K562 treated with DMSO at 1 percent for 48 hours (cell line): ENCODE results near the gene FITM1. TPM values are rescaled to one million over a fixed set of nuclear protein-coding genes. Genes with fewer than 3 reads are reported as not detected.

Source experiments
- total RNA-seq: library from RNA; unstranded; fragments of 300-600 nt; gene quantifications from 2 replicates; pipeline ENCODE4 v1.2.3, GENCODE V29; 2022; ENCODE audit warnings: low replicate concordance; ENCODE audit errors: extremely low read depth

The FITM1 gene
- not detected in 2 replicates for total RNA-seq

GRCh38 chr14:24130380-24130716 is at the start of gene FITM1:
FITM1 (plus strand) TSS chr14:24130659; CDS start chr14:24131564, 905 bp downstream.

DNA sequence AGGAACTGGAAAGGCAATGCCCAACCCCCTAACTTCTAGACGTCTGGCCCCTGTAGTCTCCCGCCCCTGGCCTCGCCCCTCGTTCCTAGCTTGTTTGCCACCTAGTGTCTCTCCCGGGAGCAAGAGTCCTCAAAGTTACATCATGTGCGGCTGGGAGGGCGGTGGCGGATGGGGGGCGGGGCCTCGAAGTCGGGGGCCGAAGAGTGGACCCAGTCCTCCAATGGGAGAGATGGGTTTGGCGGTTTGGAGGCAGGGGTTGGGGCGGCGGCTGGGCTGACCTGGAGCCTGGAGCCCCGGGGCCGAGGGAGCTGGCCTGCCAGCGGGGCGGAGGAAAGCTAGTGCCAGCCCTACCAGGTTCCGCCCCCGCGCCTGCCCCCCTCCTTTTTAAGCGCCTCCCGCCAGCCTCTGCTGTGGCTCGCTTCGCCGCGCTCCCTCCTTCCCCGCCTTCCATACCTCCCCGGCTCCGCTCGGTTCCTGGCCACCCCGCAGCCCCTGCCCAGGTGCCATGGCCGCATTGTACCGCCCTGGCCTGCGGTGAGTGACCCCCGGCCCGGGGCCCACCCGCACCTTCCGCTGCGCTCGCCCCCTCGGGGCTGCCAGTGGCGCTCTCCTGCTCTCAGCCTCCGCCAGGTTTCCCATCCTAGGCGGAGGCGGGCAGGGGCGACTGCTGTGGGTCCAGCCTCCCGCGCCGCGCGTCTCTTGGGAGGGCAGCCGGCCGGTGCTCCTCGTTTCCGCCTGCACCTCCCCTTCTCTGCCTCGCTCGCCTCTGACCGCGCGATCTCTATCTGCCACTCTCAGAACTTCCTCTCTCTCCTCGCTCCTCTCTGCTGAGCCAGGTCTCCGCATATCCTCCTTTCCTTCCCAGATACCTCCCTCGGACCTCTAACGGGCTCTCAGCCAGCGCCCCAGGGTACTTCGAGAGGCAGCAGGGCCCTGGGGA is 36.3 kb upstream of the FITM1 start, which contains the start of gene PCK2:
TSS of gene PCK2 (plus strand) at position 411 of the 940 bp plus-strand sequence. CDS start at position 506, 95 bp downstream.

DNA sequence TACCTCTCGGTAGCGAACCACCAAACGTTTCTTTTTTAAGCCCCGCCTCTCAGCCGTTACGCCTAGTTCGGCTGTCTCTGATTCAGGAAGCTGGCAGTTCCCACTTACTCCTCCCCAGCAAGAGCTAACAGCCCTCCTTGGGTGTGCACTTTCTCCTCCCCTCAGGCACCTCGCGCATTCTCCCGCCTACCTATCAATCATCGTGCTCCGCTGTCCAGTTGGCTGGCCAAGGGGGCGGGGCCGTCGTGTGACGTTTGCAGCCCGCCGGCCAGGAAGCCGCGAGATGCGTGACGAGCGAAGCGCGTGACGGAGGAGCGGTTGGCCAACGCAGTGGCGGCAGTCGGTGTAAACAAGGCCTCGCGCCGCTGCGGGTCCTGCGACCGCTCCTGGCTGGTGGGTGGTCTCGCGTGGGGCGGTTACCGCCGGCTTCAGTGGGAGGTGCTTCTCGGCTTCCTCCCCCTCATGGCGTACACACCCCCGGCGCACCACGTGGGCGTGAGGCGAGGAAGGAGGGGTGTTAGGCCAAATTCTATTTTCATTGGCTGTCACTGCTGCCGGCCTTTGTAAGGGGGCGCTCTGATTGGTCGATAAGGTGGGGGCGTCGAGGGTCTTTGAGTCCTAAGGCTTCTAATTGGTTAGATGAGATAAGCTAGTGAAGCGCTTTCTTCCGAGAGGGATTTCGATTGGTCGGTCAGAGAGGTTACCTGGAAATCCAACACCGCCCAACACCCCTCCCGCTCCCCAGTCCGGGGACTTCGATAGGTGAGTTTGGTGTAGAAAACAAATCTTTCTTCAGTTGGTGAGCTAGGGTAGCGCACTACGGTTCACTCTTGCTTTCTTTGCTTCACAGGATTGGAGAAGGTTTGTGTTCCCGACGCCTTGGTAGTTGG is 15.7 kb upstream of the FITM1 start, which contains the start of the genes DCAF11 and NRL:
TSS of gene DCAF11 (plus strand) at position 246 of the 890 bp plus-strand sequence. CDS start 818 bp downstream, outside the sequence.
TSS of gene NRL (minus strand) at position 418 of the 890 bp plus-strand sequence. CDS start 32,101 bp downstream, outside the sequence.

DNA sequence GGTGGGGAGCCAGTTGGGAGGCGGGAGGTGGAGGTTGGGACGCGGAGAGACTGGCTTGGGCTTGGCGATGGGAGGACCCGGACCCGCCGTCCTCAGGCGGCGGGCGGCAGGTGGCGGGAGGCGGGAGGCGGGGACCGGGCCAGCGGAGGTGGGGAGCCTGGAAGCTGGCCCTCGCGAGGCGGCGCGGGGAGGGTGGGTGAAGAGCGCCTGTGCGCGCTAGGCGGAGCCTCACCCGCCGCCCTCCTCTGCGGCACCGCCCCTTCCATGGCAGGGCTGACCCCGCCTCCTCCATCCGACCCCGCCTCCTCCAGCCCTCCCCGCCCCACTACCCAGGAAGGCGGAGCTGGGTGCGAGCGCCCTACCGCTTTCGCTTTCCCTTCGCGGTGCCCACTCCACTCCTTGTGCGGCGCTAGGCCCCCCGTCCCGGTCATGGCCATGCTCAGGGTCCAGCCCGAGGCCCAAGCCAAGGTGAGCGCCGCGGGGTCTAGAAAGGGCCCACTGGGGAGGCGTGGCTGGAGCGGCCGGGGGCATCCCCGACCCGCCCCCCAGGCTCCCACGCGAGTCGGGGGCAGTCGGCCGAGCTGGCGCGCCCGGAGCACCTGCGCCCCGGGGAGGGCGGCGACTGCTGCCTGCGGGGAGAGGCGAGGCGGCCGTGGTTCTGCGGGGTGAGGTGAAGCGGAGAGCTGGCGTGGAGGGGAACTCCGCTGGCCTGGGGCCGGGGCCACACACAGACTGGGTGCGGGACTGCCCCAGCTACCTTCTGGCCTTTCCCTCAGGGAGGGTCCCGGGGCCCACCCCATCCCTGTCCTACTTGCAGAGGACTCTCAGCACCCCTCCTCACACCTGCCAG is 5.6 kb downstream of the FITM1 start, which contains the start of gene PSME1:
TSS of gene PSME1 (plus strand) at position 361 of the 850 bp plus-strand sequence. CDS start at position 430, 69 bp downstream.

DNA sequence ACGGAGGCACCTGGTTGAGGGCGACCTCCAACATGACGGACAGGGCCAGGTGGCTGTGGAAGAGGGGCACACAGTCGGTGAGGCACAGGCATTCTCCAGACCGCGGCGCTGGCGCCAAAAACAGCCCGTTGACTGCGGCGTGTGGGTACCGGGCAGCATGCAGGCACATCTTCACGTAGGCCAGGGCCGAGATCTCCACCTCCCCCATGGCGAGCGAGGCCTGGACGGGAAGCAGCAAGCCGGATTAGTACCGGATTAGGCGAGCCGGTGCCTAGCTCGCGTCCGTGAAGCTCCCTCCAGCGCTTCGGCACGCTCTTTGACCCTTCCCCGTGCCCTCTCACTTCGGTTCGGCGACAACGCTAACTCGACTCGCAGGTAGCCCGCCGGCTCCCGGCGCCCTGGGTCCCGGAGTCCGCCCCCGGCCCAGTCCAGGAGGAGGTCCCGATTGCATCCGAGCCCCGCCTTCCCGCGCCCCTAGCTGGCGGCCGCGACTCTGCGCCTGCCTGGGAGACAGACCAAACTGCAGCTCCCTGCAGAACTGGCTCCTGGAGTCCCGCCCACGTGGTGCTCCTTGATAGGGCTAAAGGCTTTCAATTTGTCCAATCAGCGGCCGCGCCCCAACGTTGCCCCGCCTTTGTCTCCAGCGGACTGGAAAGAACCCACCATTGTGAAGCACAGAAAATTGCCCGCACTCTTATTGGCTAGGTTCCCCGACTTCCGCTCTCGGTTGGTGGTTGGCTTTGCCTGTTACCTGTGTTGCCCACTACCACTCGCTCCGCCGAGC is 10.8 kb downstream of the FITM1 start, which contains the start of gene EMC9:
TSS of gene EMC9 (minus strand) at position 495 of the 784 bp plus-strand sequence. CDS start at position 208, 287 bp downstream.

DNA sequence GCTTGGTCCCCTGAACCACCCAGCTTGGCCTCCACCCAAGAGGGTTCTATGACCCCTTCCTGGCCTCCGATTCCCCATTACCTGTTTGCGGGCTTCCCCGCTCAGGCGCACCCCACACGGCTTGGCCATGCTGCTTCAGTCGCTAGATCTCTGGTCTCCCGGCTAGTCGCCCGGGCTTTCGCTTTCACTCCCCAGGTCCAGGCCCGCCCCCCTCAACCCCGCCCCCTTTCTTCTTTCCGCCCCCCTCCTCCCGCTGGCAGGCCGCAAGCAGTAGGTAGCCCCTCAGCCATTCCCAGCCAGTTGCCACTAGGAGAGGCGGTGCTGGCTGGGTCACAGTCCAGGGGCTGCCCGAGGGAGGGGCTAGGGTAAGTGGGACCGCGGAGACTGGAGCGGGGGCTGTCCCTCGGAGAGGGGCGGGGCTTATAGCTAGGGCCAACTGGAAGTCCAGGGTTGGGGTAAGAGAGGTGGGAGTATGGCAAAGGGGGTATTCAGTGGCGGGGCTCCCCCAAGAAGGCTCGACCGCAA is 16.1 kb downstream of the FITM1 start, which contains the start of gene PSME2:
TSS of gene PSME2 (minus strand) at position 158 of the 525 bp plus-strand sequence. CDS start at position 129, 29 bp downstream.

DNA sequence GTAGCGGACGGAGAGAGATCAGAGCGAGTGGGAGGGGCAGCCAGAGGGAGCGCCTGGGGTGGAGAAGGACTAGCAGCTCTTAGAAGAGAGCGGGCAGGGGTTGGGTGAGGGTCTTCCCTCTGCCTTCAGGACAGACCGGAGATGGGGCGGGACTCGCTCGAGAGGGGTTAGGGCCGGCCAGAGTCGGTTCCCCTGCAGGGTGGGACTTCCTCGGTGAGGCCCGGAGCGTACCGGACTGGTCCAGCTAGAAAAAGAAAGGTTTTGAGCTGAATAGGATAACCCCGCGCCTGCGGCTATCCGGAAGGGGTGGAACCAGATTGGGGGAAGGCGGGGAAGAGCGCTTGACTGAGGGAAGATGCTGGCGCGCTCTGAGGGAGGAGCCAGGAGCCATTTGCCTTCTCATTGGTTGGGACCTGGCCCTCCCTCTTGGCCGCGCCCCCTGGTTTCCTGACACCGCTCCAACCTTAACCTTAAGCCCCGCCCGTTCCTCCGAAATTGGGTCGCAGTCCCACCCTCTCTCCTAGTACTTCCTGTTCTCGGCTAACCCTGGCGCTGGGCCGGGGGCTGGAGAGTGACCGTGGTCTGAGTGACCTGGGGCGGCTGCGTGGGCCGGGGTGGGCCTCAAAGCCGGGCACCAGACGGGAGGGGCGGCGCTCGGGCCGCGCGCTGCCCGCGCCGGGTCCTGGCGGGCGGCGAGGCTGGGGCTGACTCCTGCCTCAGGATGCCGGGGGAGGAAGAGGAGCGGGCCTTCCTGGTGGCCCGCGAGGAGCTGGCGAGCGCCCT is 16.7 kb downstream of the FITM1 start, which contains the start of gene RNF31:
TSS of gene RNF31 (plus strand) at position 521 of the 783 bp plus-strand sequence. CDS start at position 722, 201 bp downstream.

DNA sequence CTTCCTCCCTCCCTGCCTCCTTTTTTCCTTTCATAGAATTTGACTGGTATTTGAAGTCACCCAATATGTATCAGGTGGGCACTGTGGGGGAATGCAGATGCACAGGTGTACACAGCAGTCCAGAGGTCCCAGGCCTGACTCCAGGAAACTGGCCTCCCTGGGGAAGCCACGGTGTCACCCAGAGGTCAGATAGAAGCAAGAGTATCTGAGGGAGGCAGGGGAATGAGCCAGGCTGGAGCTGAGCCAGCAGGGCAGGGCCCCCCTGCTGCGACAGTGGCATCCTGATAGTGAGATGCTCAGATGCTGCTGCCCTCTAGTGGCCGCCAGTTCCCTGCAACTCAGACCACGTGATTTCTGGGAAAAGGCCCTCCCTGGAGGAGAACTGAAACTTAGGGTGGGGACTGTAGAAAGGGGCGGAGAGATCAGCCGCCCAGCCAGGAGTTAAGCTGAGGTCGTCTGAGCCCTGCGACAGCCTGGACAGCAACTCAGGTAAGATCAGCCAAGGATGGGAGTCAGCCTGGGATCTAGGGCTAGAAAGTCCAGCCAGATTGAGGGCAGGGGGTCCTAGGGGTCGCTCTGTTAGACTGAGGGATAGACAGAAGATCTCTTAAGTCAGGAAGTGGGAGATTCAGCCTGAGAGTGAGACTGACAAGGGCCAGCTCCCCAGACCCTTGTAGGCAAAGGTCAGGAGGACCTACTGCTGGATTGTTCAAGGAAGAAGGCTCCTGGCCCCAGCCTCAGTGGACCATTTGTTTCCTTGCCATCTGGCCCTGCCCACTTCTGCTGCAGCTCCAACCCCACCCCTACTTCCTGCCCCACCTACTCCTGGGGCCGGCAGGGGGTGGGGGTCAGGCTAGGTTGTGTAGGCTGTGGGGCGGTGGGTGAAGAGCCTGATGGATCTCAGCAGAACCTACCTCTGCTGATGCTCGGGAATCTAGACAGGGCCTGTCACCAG is 30.7 kb downstream of the FITM1 start, which contains the start of gene IRF9:
TSS of gene IRF9 (plus strand) at position 416 of the 955 bp plus-strand sequence. CDS start 880 bp downstream, outside the sequence.

DNA sequence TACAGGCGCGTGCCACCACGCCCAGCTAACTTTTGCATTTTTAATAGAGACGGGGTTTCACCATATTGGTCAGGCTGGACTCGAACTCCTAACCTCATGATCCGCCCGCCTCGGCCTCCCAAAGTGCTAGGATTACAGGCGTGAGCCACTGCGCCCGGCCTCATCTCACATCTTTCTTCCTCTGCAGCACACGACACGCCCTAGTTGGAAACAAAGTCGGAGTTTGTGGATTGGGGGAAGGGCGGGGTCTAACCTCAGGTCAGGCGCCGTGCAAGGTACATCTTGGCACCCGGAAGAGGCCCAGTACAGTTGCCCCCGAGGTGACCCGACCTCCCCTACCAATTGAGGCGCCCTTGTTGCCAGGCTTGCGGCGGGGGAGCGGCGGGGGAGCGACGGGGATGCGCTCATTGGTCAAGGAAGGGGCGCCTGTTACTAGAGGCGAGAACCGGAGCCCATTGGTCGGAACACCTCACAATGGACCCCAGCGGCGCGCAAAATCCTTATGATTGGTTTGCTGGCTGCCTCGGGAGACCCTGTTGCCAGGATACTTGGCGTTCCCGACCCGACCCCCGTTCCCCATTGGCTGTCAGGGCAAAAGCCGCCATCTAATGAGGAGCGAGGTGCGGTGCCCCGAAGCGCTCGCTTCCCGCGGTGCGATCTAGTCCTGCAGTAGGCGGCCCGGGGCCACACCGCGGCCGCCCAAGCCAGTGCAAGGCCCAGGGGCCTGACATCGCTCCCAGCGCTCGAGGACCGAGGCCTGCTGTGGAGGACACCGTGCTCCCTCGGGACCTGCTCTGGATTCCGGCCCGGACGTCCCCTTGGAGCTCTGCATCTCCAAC is 41.2 kb downstream of the FITM1 start, which contains the start of gene REC8:
TSS of gene REC8 (plus strand) at position 659 of the 839 bp plus-strand sequence. CDS start 473 bp downstream, outside the sequence.

Other genes with a start within 250 kb of the FITM1 start
- gene DHRS4, start 176.9 kb upstream of the FITM1 start, total RNA-seq = not detected in 2 replicates
- not detected in 2 replicates for gene DHRS4L2, start 141.7 kb upstream of the FITM1 start, total RNA-seq
- gene CARMIL3, start 78.7 kb upstream of the FITM1 start, total RNA-seq = not detected in 2 replicates
- not detected in 2 replicates for gene CPNE6, start 59.1 kb upstream of the FITM1 start, total RNA-seq
- not detected in 2 replicates for gene PCK2, start 36.3 kb upstream of the FITM1 start, total RNA-seq
- gene DCAF11, start 15.9 kb upstream of the FITM1 start, total RNA-seq = not detected in 2 replicates
- not detected in 2 replicates for gene NRL, start 15.7 kb upstream of the FITM1 start, total RNA-seq
- gene PSME1, start 5.5 kb downstream of the FITM1 start, total RNA-seq = not detected in 2 replicates
- gene EMC9, start 10.9 kb downstream of the FITM1 start, total RNA-seq = not detected in 2 replicates
- gene PSME2, start 16.0 kb downstream of the FITM1 start, total RNA-seq = not detected in 2 replicates
- not detected in 2 replicates for gene RNF31, start 16.8 kb downstream of the FITM1 start, total RNA-seq
- not detected in 2 replicates for gene IRF9, start 30.6 kb downstream of the FITM1 start, total RNA-seq
- not detected in 2 replicates for gene REC8, start 41.4 kb downstream of the FITM1 start, total RNA-seq
- not detected in 2 replicates for gene IPO4, start 58.2 kb downstream of the FITM1 start, total RNA-seq
- gene TM9SF1, start 64.8 kb downstream of the FITM1 start, total RNA-seq = not detected in 2 replicates
- not detected in 2 replicates for gene TSSK4, start 75.0 kb downstream of the FITM1 start, total RNA-seq
- gene CHMP4A, start 82.8 kb downstream of the FITM1 start, total RNA-seq = not detected in 2 replicates
- gene MDP1, start 85.4 kb downstream of the FITM1 start, total RNA-seq = not detected in 2 replicates
- not detected in 2 replicates for gene NEDD8, start 101.7 kb downstream of the FITM1 start, total RNA-seq
- gene GMPR2, start 102.3 kb downstream of the FITM1 start, total RNA-seq = not detected in 2 replicates
- not detected in 2 replicates for gene TINF2, start 112.0 kb downstream of the FITM1 start, total RNA-seq
- gene TGM1, start 132.5 kb downstream of the FITM1 start, total RNA-seq = not detected in 2 replicates
- gene RABGGTA, start 140.9 kb downstream of the FITM1 start, total RNA-seq = not detected in 2 replicates
- not detected in 2 replicates for gene DHRS1, start 169.1 kb downstream of the FITM1 start, total RNA-seq
- gene NOP9, start 169.2 kb downstream of the FITM1 start, total RNA-seq = not detected in 2 replicates
- gene CIDEB, start 177.3 kb downstream of the FITM1 start, total RNA-seq = not detected in 2 replicates
- gene LTB4R2, start 179.5 kb downstream of the FITM1 start, total RNA-seq = not detected in 2 replicates
- not detected in 2 replicates for gene LTB4R, start 180.8 kb downstream of the FITM1 start, total RNA-seq
- gene ADCY4, start 204.4 kb downstream of the FITM1 start, total RNA-seq = not detected in 2 replicates
- not detected in 2 replicates for gene RIPK3, start 209.3 kb downstream of the FITM1 start, total RNA-seq
- not detected in 2 replicates for gene NFATC4, start 237.5 kb downstream of the FITM1 start, total RNA-seq